Measurements from ENCODE around the gene ITGB6.

Gene ITGB6

GRCh38 chr2:160063271-160063670 is 136.8 kb downstream of the ITGB6 start:
- no peak for TF ChIP-seq CTCF (IDR thresholded peaks at IDR 0.05)
- Histone ChIP-seq H3K4me3 (peak overlapping the region; percentile 95), H3K27ac (peak overlapping the region; percentile 66 to 83)
- no peak for DNase-seq (ENCODE audit: low spot score)

- Histone ChIP-seq H3K27ac (peak within 1 kb of the TSS; percentile 66 to 83), H3K4me3 (peak within 1 kb of the TSS; percentile 95)
- no peak for TF ChIP-seq CTCF (IDR thresholded peaks at IDR 0.05)
- DNase-seq (ENCODE audit: low spot score) = peak; percentile 79
These were observed 137.6 kb downstream of the ITGB6 start, which contains the start of gene PLA2R1 for GRCh38 chr2:160062292-160063005. Gene PLA2R1, minus strand, starts transcription at chr2:160062615. Its CDS starts 212 bp downstream, at chr2:160062403.

GRCh38 chr2:160061944-160062291 is 138.2 kb downstream of the ITGB6 start:
- no peak for TF ChIP-seq CTCF (IDR thresholded peaks at IDR 0.05)
- Histone ChIP-seq H3K27ac (peak overlapping the region; percentile 66 to 83), H3K4me3 (peak overlapping the region; percentile 95)
- DNase-seq (ENCODE audit: low spot score) = no peak

- Histone ChIP-seq H3K4me3 (peak overlapping the region; percentile 95), H3K27ac (peak overlapping the region; percentile 66 to 83)
- no peak for DNase-seq (ENCODE audit: low spot score)
- no peak for TF ChIP-seq CTCF (IDR thresholded peaks at IDR 0.05)
These were observed 138.5 kb downstream of the ITGB6 start for GRCh38 chr2:160061533-160061932.

- TF ChIP-seq CTCF (IDR thresholded peaks at IDR 0.05) = no peak
These were observed 139.8 kb downstream of the ITGB6 start for GRCh38 chr2:160060297-160060696.

GRCh38 chr2:160057356-160057755 is 142.7 kb downstream of the ITGB6 start:
- no peak overlapping the region for H3K4me3 ChIP-seq

More at GRCh38 chr2:160060297-160060696, 139.8 kb downstream of the ITGB6 start:
- no peak for DNase-seq (ENCODE audit: low spot score)
- Histone ChIP-seq H3K27ac (no peak overlapping the region), H3K4me3 (peak overlapping the region; percentile 3)

More at GRCh38 chr2:160057356-160057755, 142.7 kb downstream of the ITGB6 start:
- no peak overlapping the region for H3K27ac ChIP-seq
- no peak for DNase-seq (ENCODE audit: low spot score)
- no peak for TF ChIP-seq CTCF (IDR thresholded peaks at IDR 0.05)
